ENCODE data around the gene CCDC152.
"Not testable (repeated sequence)": the region's sequence is repeated elsewhere in the genome, so short reads cannot be mapped to it uniquely, and the experiment has no call there.

The CCDC152 gene

DNA sequence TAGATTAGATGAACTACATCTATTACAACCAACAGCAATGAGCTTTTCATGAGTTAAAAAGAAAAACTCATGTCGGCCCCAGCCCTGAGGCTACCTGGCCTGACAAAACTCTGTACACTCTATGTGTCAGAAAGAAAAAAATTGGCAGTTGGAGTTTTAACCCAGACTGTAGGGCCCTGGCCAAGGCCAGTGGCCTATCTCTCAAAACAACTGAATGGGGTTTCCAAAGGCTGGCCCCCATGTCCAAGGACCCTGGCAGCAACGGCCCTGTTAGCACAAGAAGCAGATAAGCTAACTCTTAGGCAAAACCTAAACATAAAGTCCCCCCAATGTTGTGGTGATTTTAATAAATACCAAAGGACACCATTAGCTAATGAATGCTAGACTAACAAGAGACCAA lies 59.9 kb downstream of the CCDC152 start:
- not testable (repeated sequence) for DNase-seq

DNA sequence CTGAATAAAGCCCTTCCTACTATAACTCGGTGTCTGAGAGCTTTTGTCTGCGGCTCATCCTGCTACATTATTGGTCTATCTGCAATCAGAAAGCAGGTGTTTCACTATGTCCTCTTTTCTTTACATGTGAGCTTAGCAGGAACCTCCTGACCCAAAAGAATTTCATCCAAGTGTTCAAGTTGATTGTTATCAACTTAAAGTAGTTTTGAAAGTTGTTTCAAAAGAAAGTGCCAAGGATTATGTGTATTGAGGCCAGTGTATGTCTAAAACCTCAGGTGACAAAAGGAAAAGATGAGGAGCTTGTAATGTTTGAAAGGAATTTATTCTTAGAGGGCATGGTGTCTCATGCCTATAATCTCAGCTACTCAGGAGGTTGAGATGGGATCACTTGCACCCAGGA lies 63.1 kb downstream of the CCDC152 start:
- DNase-seq: no peak

DNA sequence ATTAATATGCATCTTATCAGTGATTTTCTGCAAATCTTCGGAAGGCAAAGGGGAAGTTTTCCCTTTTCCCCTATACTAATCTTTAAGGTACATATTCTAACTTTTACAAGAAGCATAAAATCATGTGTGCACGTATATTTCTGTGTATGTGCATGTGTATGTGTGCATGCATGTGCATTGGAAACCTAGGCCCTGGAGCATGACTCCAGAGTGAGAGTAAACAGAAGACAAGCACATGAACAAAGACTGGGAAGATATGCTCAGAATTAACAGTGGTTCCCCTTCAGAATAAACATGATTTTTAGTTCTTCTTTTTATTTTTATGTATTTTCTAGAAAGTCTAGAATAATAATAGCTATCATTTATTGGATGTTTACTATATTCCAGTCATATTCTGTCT lies 65.9 kb downstream of the CCDC152 start:
- no peak for DNase-seq

DNA sequence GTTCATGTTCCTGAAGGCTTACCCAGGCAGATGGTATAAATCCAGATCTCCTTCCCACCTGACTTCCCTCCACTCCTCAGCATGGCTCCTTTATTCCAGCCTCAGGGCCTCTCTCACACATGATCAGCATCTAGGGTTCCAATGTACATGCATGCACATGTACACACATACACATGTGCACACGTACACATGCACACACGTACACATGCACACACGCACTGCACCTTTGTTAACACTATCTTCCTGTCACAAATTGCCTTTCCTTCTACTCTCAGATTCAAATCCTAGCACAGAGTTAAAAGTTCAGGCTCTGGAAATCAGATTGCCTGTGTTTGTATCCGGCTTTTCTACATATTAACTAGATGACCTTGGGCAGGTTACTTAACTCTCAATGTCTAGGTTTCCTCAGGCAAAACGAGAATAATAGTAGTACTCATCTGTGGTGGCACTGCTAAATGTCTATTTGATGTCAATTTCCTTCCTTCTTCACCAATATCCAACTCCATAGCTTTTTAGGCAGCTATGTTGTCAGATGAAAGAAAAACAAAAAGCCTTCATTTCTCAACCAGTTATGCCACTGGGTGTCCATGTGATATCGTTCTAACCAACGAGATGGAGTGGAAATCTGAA lies 67.8 kb downstream of the CCDC152 start:
- DNase-seq: no peak

DNA sequence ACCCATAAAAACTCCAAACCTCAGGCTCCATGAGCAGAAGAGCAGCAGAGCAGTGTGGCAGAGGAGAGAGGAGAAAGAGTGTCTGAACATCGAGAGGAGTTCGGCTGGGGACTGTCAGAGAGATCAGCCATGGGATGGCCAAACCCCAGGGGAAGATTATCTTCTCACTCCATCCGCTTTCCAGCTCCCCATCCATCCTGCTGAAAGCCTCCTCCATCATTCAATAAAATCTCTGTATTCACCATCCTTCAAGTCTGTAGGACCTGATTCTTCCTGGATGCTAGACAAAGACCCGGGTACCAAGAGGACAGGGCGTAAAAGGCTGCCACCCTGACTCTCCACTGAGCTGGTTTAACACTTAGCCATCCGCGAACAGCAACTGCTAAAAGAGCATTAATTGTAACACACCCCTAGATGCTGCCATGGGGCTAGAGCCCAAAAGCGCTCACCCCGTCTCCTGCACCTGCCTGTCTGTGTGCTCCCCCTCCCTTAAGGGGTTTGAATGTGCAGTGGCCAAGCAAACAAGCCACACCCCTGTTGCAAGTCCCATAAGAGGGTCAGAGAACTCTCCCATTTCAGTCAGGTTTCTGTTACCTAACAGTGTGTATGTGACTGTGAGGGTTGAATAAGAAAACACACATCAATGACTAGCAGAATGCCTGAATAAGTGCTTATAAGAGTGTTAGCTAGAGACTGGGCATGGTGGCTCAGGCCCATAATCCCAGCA lies 69.0 kb downstream of the CCDC152 start:
- no peak for DNase-seq

DNA sequence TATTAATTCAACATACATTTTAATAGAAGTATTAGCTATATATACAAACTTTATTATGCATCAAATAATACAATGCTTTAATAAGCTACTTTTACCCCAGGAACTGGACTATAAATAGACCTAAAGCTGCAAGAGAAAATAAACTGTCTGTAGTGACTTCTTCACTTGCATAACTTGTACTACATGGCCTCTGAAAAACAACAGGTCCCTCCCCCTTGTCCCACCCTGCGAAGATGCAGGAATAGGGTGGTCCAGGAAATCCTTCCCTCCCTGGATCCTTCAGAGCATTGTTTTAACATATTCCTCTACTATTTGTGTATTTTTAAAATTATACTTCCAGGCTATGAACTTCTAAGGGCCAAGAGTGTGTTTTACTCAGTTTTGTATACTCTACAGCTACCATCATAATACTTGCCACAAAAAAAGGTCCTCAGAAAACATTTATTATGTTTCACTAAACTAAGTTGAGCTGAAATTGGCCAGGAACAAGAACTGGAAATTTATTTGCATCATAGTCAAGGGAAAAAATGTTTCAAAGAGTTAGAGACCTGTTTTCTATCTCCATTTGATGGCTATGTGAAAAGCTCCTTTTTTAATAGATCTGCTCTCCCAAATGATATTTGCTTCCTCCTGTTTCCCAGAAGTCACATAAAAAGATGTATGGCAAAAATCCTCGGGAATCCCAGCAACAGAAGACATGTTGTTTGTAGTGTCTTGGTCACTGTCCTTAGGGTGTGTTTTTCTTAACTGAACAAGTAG lies 70.3 kb downstream of the CCDC152 start:
- no peak for DNase-seq

DNA sequence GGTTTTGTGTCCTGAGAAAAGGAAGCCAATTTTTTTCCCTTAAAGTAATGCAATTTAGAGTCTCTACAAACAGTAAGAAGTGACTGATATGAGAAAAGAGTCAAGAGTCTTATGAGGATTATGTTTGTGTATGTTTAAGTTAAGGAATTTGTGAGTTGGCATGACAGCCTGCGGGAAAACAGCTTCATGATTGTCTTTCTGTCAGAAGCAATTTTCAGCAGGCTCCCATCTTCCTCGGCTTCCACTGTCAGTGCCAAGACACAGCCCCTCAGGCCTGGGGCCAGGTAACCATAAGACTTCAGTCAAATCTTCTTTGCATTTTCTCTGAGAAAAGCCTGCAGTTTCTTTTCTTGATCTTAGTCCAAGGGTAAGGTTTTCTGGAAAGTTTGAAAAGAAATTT lies 72.1 kb downstream of the CCDC152 start:
- no peak for DNase-seq

DNA sequence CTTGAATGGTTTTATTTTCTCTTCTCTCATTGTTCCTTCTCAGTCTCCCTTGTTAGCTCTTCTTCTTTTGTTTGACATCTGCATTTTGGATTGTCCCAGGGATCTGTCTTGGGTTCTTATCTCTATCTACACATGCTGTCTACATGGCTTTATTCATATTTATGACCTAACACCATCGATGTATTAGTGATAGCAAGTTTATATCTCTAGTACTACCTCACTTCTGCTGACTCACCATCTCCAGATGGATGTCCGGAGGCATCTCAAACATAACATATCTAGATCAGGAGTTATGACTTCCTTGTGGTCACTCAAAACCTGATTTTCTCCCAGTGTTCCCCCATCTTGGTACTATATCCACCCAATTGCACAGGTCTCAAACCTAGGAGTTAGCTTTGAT lies 74.3 kb downstream of the CCDC152 start:
- DNase-seq: no peak

DNA sequence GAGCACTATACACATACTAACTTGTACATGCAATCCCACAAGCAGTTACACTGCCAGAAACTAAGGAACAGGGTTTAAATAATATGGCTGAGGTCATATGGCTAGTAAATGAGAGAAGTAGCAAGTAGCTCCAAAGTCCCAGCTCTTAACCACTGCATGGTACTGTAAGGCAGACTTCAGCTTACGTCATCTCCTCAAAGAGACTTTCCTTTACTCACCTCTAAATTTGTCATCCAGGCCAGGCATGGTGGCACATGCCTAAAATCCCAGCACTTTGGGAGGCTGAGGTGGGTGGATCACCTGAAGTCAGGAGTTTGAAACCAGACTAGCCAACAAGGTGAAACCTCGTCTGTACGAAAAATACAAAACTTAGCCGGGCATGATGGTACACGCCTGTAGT lies 75.4 kb downstream of the CCDC152 start:
- DNase-seq: no peak

DNA sequence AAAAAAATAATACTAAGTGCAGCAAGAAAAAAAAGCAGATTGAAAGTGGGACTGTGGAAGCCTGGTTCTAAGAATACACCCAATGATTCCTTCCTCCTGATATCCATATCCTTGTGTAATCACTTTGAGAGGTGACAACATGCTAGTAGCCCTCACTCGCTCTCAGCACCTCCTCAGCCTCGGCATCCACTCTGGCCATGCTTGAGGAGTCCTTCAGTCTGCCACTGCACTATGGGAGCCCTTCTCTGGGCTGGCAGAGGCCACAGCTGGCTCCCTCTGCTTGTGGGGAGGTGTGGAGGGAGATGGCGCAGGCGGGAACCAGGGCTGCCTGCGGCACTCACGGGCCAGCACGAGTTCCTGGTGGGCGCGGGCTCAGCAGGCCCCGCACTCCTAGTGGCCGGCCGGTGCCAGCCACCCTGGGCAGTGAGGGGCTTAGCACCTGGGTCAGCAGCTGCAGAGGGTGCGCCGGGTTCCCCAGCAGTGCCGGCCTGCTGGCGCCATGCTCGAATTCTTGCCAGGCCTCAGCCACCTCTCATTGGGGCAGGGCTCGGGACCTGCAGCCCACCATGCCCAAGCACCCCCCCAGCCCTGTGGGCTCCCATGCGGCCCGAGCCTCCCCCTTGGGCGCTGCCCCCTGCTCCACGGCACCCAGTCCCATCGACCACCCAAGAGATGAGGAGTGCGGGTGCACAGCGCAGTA lies 79.6 kb downstream of the CCDC152 start:
- DNase-seq: no peak

DNA sequence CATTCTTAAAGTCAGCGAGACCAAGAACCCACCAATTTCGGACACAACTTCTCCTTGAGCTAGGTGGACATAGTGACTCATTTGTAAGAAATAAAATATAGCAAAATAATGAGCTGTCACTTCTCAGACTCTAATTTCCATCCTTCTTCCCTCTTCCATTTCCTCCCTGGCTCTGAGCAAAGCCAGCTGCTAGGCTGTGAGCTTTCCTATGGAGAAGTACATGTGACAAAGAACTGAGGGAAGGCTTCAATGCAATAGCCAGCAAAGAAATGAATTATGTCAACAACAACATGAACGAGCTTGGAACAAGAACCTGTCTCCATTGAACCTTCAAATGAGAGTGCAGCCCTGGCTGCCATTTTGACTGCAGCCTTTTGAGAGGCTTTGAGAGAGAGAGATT lies 81.0 kb downstream of the CCDC152 start:
- no peak for DNase-seq

DNA sequence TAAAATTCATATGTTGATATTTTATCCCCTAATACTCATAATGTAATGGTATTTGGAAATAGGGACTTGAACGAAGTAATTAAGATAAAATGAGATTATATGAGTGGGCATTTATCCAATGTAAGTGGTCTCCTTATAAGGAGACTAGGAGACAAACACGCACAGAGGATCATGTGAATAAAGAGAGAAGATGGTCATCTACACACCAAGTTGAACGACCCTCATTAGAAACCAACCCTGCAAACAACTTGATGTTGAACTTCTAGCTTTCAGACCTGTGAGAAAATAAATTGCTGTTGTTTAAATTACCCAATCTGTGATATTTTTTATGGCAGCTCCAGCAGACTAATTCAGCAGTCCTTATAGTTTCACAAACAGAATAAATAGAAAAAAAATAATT lies 82.6 kb downstream of the CCDC152 start:
- DNase-seq: no peak

DNA sequence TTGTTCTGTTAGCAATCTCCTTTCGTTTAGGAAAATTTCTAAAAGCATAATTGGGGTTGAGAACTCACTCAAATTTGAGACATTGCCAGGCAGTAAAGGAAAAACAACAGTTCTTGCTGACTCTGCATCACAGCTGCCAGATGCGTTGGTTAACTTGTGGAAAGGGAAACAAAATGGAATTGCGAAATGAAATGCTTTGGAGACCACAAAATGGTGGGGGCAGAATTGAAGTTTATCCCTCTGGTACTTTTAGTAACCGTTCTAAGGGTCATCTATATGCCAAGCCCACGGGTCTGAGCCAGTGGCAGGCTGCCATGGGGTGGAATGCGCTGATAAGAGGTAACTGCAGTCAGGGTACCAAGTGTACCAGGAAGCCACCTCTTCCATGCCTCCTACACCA lies 83.7 kb downstream of the CCDC152 start:
- no peak for DNase-seq

DNA sequence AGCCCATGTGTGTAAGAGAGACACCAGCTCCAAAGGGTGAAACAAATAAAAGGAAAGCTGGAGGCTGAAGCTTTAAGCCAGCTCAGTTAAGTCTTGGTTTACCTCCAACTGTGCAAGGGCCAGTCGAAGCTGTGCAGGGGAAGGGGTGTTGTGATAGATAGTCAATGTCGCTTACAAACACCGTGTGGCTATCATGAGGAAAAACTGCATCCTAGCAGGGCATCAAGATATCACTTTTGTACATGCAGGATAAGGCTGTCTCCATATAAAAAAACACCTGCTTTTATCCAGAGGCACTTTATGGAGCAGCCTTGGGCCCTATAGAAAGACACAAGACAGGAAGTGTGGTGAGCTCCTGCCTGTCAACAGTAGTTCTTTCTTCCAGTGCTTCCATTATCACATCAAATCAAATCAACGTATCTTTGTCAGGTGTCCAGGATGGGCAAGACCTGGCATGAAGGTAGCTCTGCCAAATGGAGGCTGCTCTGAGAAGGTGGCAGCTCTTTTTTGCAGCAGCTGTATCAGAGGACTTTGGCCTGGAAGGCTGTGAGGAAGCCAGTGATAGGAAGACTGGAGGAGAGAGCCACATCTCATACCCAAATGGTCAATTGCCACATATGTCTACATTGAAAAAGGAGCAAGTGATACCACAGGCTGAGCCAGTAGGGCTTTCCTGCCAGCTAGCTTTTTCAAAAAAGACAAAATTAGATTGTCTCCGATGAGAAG lies 84.4 kb downstream of the CCDC152 start:
- DNase-seq: no peak

DNA sequence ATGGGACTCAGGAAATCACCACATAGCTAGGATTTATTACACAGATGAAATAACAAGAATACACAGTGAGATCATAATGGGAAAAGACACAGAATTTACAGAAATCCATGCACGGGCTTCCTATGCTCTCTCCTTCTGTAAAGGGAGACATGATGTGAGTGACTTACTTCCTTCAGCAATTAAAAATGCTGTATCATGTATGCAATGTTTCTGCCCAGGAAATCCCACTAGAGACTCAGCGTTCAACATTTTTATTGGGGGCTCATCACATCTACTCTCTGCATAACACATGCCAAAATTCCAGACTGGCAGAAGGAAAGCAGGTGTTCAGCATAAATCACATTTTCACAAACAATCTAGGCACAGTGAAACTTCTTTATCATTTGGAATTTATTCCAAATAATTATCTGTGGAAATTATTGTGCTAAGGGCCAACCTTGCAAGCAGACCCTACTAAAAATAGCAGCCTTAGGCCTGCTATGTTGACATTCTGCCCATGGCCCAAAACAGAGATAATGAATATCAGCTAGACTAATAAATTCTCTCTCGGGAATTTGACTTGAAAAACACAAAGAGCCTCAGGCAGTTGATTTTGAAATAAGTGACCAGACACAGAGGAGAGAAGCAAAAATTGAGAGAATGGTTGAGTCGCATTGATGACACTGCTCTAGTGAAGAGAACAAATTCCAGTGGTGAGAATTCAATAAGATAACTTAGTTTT lies 86.5 kb downstream of the CCDC152 start:
- DNase-seq: no peak

DNA sequence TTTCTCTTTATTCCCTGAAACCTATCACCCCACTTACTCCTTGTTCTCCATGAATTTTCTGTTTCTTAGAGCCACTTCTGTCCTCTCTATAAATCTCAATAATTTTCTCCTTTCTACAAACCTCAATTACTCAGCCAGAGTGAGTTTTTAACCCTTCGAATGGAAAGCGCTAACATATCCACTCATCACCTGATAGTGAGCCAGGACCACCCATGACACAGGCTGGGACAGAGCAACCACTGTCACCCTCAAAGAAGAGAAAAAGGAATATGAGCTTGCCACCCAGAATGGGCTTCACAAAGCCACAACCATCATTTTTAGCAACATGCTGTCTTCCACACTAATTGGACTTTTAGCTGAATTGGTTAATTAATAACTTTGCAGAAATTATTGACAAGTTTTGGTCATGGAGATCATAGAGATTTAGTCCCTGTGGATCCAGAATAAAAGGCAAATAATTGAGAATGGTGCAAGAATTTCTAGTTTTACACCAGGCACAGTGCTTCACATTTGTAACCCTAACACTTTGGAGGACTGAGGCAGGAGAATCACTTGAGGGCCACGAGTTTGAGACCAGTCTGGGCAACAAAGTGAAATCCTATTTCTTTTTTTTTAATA lies 87.2 kb downstream of the CCDC152 start:
- no peak for DNase-seq

DNA sequence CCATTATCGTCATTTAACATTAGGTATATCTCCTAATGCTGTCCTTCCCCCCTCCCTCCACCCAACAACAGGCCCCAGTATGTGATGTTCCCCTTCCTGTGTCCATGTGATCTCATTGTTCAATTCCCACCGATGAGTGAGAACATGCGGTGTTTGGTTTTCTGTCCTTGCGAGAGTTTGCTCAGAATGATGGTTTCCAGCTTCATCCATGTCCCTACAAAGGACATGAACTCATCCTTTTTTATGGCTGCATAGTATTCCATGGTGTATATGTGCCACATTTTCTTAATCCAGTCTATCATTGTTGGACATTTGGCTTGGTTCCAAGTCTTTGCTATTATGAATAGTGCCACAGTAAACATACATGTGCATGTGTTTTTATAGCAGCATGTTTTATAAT lies 87.8 kb downstream of the CCDC152 start:
- not testable (repeated sequence) for DNase-seq

DNA sequence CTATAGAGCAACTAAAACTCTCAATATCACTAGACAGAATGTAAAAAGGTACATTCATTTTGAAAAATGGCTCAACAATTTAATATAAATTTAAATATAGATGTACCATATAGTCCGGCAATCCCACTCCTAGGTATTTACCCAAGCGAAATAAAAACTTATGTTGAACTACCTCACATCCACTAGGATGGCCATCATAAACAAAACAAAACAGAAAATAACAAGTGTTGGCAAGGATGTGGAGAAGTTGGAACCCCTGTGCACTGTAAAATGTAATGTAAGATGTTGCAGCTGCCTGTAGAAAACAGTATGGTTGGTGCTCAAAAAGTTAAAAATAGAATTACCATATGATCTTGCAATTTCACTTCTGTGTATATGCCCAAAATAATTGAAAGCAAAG lies 91.9 kb downstream of the CCDC152 start:
- DNase-seq: no peak

DNA sequence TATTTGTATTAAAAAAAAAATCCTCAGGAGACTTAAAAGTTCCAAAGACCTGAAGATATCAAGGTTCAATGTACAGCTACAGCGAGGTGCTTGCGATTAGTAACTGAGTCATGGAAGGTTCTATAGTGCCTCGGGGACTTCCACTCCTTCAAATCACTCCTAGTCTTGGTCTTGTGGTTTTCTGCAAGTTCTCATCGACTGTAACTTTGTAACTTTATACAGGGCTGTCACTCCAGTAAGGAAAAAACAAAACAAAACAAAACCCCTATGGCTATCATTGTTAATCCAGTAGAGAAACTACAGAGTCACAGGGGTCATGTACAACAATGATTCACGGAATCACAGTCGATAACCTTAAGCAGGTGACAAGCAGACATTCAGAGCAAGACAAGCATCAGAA lies 94.9 kb downstream of the CCDC152 start:
- DNase-seq: no peak
